Left forelimb (tissue), 1 donor: Measurements from ENCODE around the gene GYG2.
"Not testable (repeated sequence)": the region's sequence is repeated elsewhere in the genome, so short reads cannot be mapped to it uniquely, and the experiment has no call there.

ENCODE experiments used
- DNase-seq: peaks from one replicate; pipeline ENCODE4 v3.0.0-alpha.2; 2018; ENCODE audit warnings: low spot score

GYG2 gene

GRCh38 chrX:2872671-2873277 is 44.0 kb downstream of the GYG2 start:
- no peak for DNase-seq

- no peak for DNase-seq
Measured at GRCh38 chrX:2874222-2875135, 45.7 kb downstream of the GYG2 start.

GRCh38 chrX:2875136-2875481 is 46.4 kb downstream of the GYG2 start:
- DNase-seq = no peak

- no peak for DNase-seq
Measured at GRCh38 chrX:2875798-2876399, 47.2 kb downstream of the GYG2 start.

- no peak for DNase-seq
Measured at GRCh38 chrX:2878563-2878962, 49.8 kb downstream of the GYG2 start.

GRCh38 chrX:2879670-2880069 is 50.9 kb downstream of the GYG2 start:
- DNase-seq = no peak

GRCh38 chrX:2883770-2884169 is 55.0 kb downstream of the GYG2 start:
- no peak for DNase-seq

- no peak for DNase-seq
Measured at GRCh38 chrX:2888309-2888708, 59.6 kb downstream of the GYG2 start.

GRCh38 chrX:2889045-2889605 is 60.4 kb downstream of the GYG2 start:
- no peak for DNase-seq

- not testable (repeated sequence) for DNase-seq
Measured at GRCh38 chrX:2889706-2890490, 61.2 kb downstream of the GYG2 start.

- DNase-seq = not testable (repeated sequence)
Measured at GRCh38 chrX:2890536-2891460, 62.1 kb downstream of the GYG2 start.

GRCh38 chrX:2892816-2893215 is 64.1 kb downstream of the GYG2 start:
- no peak for DNase-seq

GRCh38 chrX:2894885-2895292 is 66.2 kb downstream of the GYG2 start:
- no peak for DNase-seq

GRCh38 chrX:2897311-2897689 is 68.6 kb downstream of the GYG2 start:
- no peak for DNase-seq

- not testable (repeated sequence) for DNase-seq
Measured at GRCh38 chrX:2897690-2898623, 69.2 kb downstream of the GYG2 start.

- no peak for DNase-seq
Measured at GRCh38 chrX:2898846-2899512, 70.2 kb downstream of the GYG2 start.

- no peak for DNase-seq
Measured at GRCh38 chrX:2901367-2902036, 72.8 kb downstream of the GYG2 start.

GRCh38 chrX:2902841-2903240 is 74.1 kb downstream of the GYG2 start:
- no peak for DNase-seq

GRCh38 chrX:2903366-2903765 is 74.6 kb downstream of the GYG2 start:
- no peak for DNase-seq
